ENCODE results near the gene ANXA1. TPM values are rescaled to one million over a fixed set of nuclear protein-coding genes. Genes with fewer than 3 reads are reported as not detected.

Gene ANXA1
- total RNA-seq, 1 experiment from 2014 or later: 2.1 TPM

- no peak for TF ChIP-seq NFYB (CRISPR knock-in tag; conservative IDR thresholded peaks at IDR 0.05; ENCODE audit: low read depth)
- no peak for TF ChIP-seq NFATC4 (CRISPR knock-in tag; IDR thresholded peaks at IDR 0.05)
- no peak for TF ChIP-seq RORB (CRISPR knock-in tag; IDR thresholded peaks at IDR 0.05)
- TF ChIP-seq ZNF232 (CRISPR knock-in tag; IDR thresholded peaks at IDR 0.05): no peak
- no peak for TF ChIP-seq PRDM15 (CRISPR knock-in tag; IDR thresholded peaks at IDR 0.05)
- no peak for TF ChIP-seq ATF3 (CRISPR knock-in tag; conservative IDR thresholded peaks at IDR 0.05)
- TF ChIP-seq ZNF138 (CRISPR knock-in tag; conservative IDR thresholded peaks at IDR 0.05): no peak
- no peak for TF ChIP-seq STAT6 (CRISPR knock-in tag; conservative IDR thresholded peaks at IDR 0.05; ENCODE audit: low read depth)
- no peak for TF ChIP-seq ZMAT4 (CRISPR knock-in tag; IDR thresholded peaks at IDR 0.05)
- TF ChIP-seq E2F1 (CRISPR knock-in tag; IDR thresholded peaks at IDR 0.05): no peak
- no peak for TF ChIP-seq E2F5 (CRISPR knock-in tag; IDR thresholded peaks at IDR 0.05)
- TF ChIP-seq ZNF423 (CRISPR knock-in tag; IDR thresholded peaks at IDR 0.05): no peak
- TF ChIP-seq MYBL2 (CRISPR knock-in tag; IDR thresholded peaks at IDR 0.05): no peak
- no peak for TF ChIP-seq ERG (CRISPR knock-in tag; IDR thresholded peaks at IDR 0.05)
- no peak for TF ChIP-seq CREM (CRISPR knock-in tag; IDR thresholded peaks at IDR 0.05)
- no peak for TF ChIP-seq TEAD4 (CRISPR knock-in tag; IDR thresholded peaks at IDR 0.05)
- no peak for DNase-seq (ENCODE audit: low spot score)
- ATAC-seq: no peak
- CTCF ChIA-PET: interaction anchor here (2.5 kb wide), 1 partner anchor 75 kb away, joined by 16 read pairs; no protein-coding TSS in a partner anchor
- Mint-ChIP-seq H3K27ac (no peak overlapping the region), H3K4me1 (peaks cover 4% of the 10 kb centered on the region), H3K36me3 (no peaks in the 10 kb centered on the region), H3K27me3 (ENCODE audit: low read depth) (no peaks in the 10 kb centered on the region), H3K9me3 (0 out of 2 replicates have a peak, but pooled peaks cover 7% of the 10 kb centered on the region), H3K4me3 (no peak overlapping the region)
- POLR2A ChIA-PET: no interaction called here
Observed at GRCh38 chr9:73182928-73183327, 31.3 kb downstream of the ANXA1 start.
